HepG2 (cell line): ENCODE measurements around the gene GOLGA7B.

ENCODE experiments used
- CERS6 ChIP-seq: sonication (generic); formaldehyde crosslinking; IDR thresholded peaks from 2 replicates; pipeline ENCODE4 v1.5.0; 2020; ENCODE audit warnings: missing genetic modification reagents
- CTCF ChIP-seq: sonication (generic); formaldehyde crosslinking; IDR thresholded peaks from 2 replicates; pipeline ENCODE4 v1.5.0; 2020; ENCODE audit warnings: mild to moderate bottlenecking, missing genetic modification reagents, moderate library complexity
- ERF ChIP-seq: IDR thresholded peaks from 2 replicates; pipeline ENCODE4 v1.6.1; 2018; ENCODE audit warnings: missing biosample characterization, missing genetic modification reagents
- GATAD2A ChIP-seq: IDR thresholded peaks from 2 replicates; pipeline ENCODE4 v1.6.1; 2016
- MAFF ChIP-seq: IDR thresholded peaks from 2 replicates; pipeline ENCODE4 v1.6.1; 2011; ENCODE audit warnings: low read depth, low read length, improper control_type of control experiment
- MEIS2 ChIP-seq: sonication (generic); formaldehyde crosslinking; IDR thresholded peaks from 2 replicates; pipeline ENCODE4 v1.9.0; 2021; ENCODE audit warnings: mild to moderate bottlenecking, missing genetic modification reagents
- NFE2 ChIP-seq: sonication (generic); formaldehyde crosslinking; IDR thresholded peaks from 2 replicates; pipeline ENCODE4 v1.4.0; 2020; ENCODE audit warnings: missing genetic modification reagents
- NFE2L2 ChIP-seq: fragments of 150-350 bp; IDR thresholded peaks from 2 replicates; pipeline ENCODE4 v1.6.1; 2014; ENCODE audit warnings: low read length
- PREB ChIP-seq: sonication (generic); formaldehyde crosslinking; IDR thresholded peaks from 2 replicates; pipeline ENCODE4 v1.4.0; 2020; ENCODE audit warnings: missing genetic modification reagents
- REST ChIP-seq, 2 experiments: IDR thresholded peaks; 2 replicates each; pipeline ENCODE4 v1.6.1; 2011 to 2012; ENCODE audit warnings: low read length in 2 of 2, borderline replicate concordance in 1 of 2, low read depth in 1 of 2, mild to moderate bottlenecking in 1 of 2, moderate library complexity in 1 of 2
- RFXAP ChIP-seq: sonication (generic); formaldehyde crosslinking; IDR thresholded peaks from 2 replicates; pipeline ENCODE4 v1.4.0; 2020; ENCODE audit warnings: missing genetic modification reagents, borderline replicate concordance
- TARDBP ChIP-seq: sonication (generic); formaldehyde crosslinking; IDR thresholded peaks from 2 replicates; pipeline ENCODE4 v1.8.0; 2022; ENCODE audit warnings: mild to moderate bottlenecking, missing genetic modification reagents
- ZFP37 ChIP-seq: sonication (generic); formaldehyde crosslinking; IDR thresholded peaks from 2 replicates; pipeline ENCODE4 v1.4.0; 2020; ENCODE audit warnings: missing genetic modification reagents, borderline replicate concordance
- ZKSCAN8 ChIP-seq: IDR thresholded peaks from 2 replicates; pipeline ENCODE4 v1.6.1; 2016; ENCODE audit warnings: borderline replicate concordance, missing genetic modification reagents, missing compliant biosample characterization

- TF ChIP-seq ZKSCAN8 (CRISPR knock-in tag) (no peak), CERS6 (no peak), MEIS2 (CRISPR knock-in tag) (no peak), MAFF (no peak), CTCF (CRISPR knock-in tag) (no peak), ERF (no peak), REST (IDR thresholded peaks at IDR 0.05; ENCODE audit: borderline replicate concordance in 1 of 2, low read depth in 1 of 2, low read length in 2 of 2) (no peak), TARDBP (no peak), PREB (no peak), NFE2L2 (no peak), NFE2 (CRISPR knock-in tag) (no peak), RFXAP (CRISPR knock-in tag) (no peak), ZFP37 (no peak), GATAD2A (CRISPR knock-in tag) (no peak)
Observed at GRCh38 chr10:97838091-97838490, 11.6 kb upstream of the GOLGA7B start.
